Measurements from ENCODE around the gene BRPF1. TPM values are rescaled to one million over a fixed set of nuclear protein-coding genes. Genes with fewer than 3 reads are reported as not detected.

BRPF1 gene
- total RNA-seq, 4 donors from 2014 or later: 18.0 to 25.4 (median 21.6) TPM

DNA sequence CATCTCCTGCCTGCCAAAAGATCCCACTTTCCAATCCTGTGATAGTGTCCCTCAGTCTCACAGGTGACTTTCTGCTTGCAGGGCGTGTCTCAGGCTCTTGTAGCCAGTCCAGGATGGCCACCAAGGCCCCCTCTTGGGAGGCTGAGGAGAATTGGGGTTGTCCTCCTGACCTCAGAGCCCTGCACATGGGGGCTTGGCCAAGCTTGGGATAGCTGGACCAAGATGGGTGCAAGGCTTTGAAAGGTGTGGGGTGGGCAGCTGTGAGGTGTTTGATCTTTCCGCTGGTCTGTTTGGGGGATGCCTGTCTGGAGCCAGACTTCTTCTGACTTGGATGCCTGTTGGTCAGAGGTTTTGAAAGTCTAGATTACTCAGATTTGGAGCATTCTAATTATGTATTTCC, 39.9 kb upstream of the BRPF1 start:
- H3K4me3 ChIP-seq: no peak overlapping the region
- H3K27ac ChIP-seq: no peak overlapping the region
- no peak for TF ChIP-seq POLR2AphosphoS5 (IDR thresholded peaks at IDR 0.05)
- TF ChIP-seq, protein P1, sequence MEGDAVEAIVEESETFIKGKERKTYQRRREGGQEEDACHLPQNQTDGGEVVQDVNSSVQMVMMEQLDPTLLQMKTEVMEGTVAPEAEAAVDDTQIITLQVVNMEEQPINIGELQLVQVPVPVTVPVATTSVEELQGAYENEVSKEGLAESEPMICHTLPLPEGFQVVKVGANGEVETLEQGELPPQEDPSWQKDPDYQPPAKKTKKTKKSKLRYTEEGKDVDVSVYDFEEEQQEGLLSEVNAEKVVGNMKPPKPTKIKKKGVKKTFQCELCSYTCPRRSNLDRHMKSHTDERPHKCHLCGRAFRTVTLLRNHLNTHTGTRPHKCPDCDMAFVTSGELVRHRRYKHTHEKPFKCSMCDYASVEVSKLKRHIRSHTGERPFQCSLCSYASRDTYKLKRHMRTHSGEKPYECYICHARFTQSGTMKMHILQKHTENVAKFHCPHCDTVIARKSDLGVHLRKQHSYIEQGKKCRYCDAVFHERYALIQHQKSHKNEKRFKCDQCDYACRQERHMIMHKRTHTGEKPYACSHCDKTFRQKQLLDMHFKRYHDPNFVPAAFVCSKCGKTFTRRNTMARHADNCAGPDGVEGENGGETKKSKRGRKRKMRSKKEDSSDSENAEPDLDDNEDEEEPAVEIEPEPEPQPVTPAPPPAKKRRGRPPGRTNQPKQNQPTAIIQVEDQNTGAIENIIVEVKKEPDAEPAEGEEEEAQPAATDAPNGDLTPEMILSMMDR (IDR thresholded peaks at IDR 0.05): no peak
- TF ChIP-seq EP300 (IDR thresholded peaks at IDR 0.05): no peak
- no peak for TF ChIP-seq POLR2A (IDR thresholded peaks at IDR 0.05)
- peaks cover 0 to 100% of the 10 kb centered on the region in 2 donors for H3K36me3 ChIP-seq
- H3K4me1 ChIP-seq: no peaks in the 10 kb centered on the region
- H3K9me3 ChIP-seq: no peaks in the 10 kb centered on the region
- 100% methylated on average over 1 of the region's 2 CpGs; no CpG with 5 or more reads in 1 of the 2 donors for WGBS, 2 donors (ENCODE audit: low coverage in 1 of 2)
- no peak for ATAC-seq
- no peaks in the 10 kb centered on the region for H3K27me3 ChIP-seq

DNA sequence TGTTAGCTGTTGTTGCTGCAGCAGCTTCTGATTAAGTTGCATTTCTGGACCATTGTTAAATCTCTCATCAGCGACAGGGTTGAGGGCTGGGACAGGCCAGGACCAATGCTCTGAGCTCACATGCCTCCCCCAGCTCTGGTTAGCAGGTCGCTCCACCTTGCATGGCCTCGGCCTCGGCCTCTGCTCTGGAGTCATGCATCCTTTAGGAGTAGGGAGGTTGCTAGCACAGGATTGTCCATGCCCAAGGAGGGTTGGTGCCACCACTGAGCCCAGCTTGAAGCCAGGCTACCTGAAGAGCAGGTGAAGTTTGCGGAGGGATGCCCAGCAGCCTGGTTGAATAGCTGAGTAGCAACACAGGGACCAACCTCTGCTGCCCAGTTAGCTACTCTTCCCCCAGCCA, 39.1 kb upstream of the BRPF1 start:
- no peaks in the 10 kb centered on the region for H3K27me3 ChIP-seq
- TF ChIP-seq POLR2AphosphoS5 (IDR thresholded peaks at IDR 0.05): no peak
- TF ChIP-seq EP300 (IDR thresholded peaks at IDR 0.05): no peak
- no peak for TF ChIP-seq POLR2A (IDR thresholded peaks at IDR 0.05)
- TF ChIP-seq, protein P1 (IDR thresholded peaks at IDR 0.05): no peak
- WGBS, 2 donors (ENCODE audit: low coverage in 1 of 2): 90 to 100% methylated on average over 1 to 2 of the region's 5 CpGs
- no peaks in the 10 kb centered on the region for H3K9me3 ChIP-seq
- peaks cover 0 to 100% of the 10 kb centered on the region in 2 donors for H3K36me3 ChIP-seq
- H3K27ac ChIP-seq: no peak overlapping the region
- ATAC-seq: no peak
- H3K4me3 ChIP-seq: no peak overlapping the region
- H3K4me1 ChIP-seq: no peaks in the 10 kb centered on the region

DNA sequence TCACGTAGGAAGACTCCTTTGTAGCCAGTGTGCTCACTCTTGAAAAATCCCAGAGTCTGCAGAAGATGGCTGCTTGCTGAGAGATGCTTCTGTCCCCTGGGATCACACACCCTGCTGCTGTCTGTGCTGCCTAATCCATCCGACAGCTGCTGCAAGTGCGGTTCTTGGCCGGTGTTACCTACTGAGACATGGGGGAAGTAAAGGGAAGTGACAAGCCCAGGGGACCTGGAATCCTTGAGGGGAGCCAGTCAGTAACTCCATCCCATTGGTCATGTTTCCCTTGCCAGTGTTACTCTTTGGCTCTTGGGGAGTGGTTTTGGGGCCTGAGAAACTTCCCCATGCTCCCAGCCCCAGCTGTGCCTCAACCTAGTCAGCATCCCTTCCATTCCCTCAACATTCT, 36.2 kb upstream of the BRPF1 start:
- TF ChIP-seq, protein P1 (IDR thresholded peaks at IDR 0.05): no peak
- TF ChIP-seq EP300 (IDR thresholded peaks at IDR 0.05): no peak
- WGBS, 2 donors (ENCODE audit: low coverage in 1 of 2): no CpG with 5 or more reads among the region's 4 CpGs
- H3K9me3 ChIP-seq: no peaks in the 10 kb centered on the region
- ATAC-seq: no peak
- no peaks in the 10 kb centered on the region for H3K4me1 ChIP-seq
- peaks cover 0 to 100% of the 10 kb centered on the region in 2 donors for H3K36me3 ChIP-seq
- H3K27ac ChIP-seq: no peak overlapping the region
- H3K27me3 ChIP-seq: no peaks in the 10 kb centered on the region
- H3K4me3 ChIP-seq: no peak overlapping the region

DNA sequence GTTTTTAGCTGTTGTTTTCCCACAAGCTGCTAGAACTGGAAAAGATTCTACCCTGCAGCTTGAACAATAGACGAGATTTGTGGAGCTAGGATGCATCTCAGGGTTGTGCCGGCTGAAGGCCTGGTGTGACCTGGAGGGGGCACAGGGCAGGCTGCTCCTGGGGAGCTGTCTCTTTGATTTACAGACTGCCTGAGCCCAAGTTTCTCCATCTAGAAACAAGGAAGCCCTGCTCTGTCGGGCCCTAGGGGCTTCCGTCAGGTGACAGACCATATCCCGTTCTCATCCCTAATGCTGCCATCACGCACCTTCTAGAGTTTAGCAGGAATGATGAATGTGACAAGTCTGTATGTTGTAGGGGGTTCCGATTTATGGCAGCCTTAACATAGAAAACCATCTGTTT, 35.8 kb upstream of the BRPF1 start:
- ATAC-seq: no peak

More for the DNA sequence above, 35.8 kb upstream of the BRPF1 start:
- WGBS, 2 donors (ENCODE audit: low coverage in 1 of 2): 80% methylated on average over 7 of the region's 7 CpGs; no CpG with 5 or more reads in 1 of the 2 donors
- no peaks in the 10 kb centered on the region for H3K27me3 ChIP-seq
- no peaks in the 10 kb centered on the region for H3K9me3 ChIP-seq
- H3K4me3 ChIP-seq: no peak overlapping the region
- no peak overlapping the region for H3K27ac ChIP-seq
- H3K4me1 ChIP-seq: no peaks in the 10 kb centered on the region
- H3K36me3 ChIP-seq: peaks cover 0 to 100% of the 10 kb centered on the region in 2 donors
- TF ChIP-seq, protein P1 (IDR thresholded peaks at IDR 0.05): no peak
- TF ChIP-seq POLR2A (IDR thresholded peaks at IDR 0.05) (no peak), EP300 (IDR thresholded peaks at IDR 0.05) (no peak), POLR2AphosphoS5 (IDR thresholded peaks at IDR 0.05) (no peak)
